Stimulated activated CD4-positive, alpha-beta T cell treated with anti-CD3 and anti-CD28 coated beads, Interleukin-4, amount 100 ng/mL, for 4 hours (primary cell): Measurements from ENCODE around the gene HERC6.
"Not testable (repeated sequence)": the region's sequence is repeated elsewhere in the genome, so short reads cannot be mapped to it uniquely, and the experiment has no call there.

Source experiments
- DNase-seq, 2 experiments: peaks; one replicate each; pipeline ENCODE4 v3.0.0-alpha.2; 2020

HERC6 gene

GRCh38 chr4:88391703-88392102, 13.1 kb downstream of the HERC6 start:
- no peak for DNase-seq

- no peak for DNase-seq
Measured at GRCh38 chr4:88396681-88397080, 18.0 kb downstream of the HERC6 start.

- no peak for DNase-seq
Measured at GRCh38 chr4:88398381-88398780, 19.7 kb downstream of the HERC6 start.

GRCh38 chr4:88409206-88409605, 30.6 kb downstream of the HERC6 start:
- DNase-seq, result no peak

GRCh38 chr4:88409789-88410188, 31.1 kb downstream of the HERC6 start:
- no peak for DNase-seq

- DNase-seq, result no peak
Measured at GRCh38 chr4:88411491-88412096, 32.9 kb downstream of the HERC6 start.

- no peak for DNase-seq
Measured at GRCh38 chr4:88413801-88414200, 35.1 kb downstream of the HERC6 start.

- no peak for DNase-seq
Measured at GRCh38 chr4:88414755-88415154, 36.1 kb downstream of the HERC6 start.

GRCh38 chr4:88415982-88416381, 37.3 kb downstream of the HERC6 start:
- DNase-seq, result no peak

- DNase-seq, result no peak
Measured at GRCh38 chr4:88418411-88418810, 39.8 kb downstream of the HERC6 start.

- no peak for DNase-seq
Measured at GRCh38 chr4:88419874-88420273, 41.2 kb downstream of the HERC6 start.

GRCh38 chr4:88420844-88421243, 42.2 kb downstream of the HERC6 start:
- no peak for DNase-seq

GRCh38 chr4:88422403-88422802, 43.8 kb downstream of the HERC6 start:
- DNase-seq, result no peak

- DNase-seq, result no peak
Measured at GRCh38 chr4:88429401-88429800, 50.7 kb downstream of the HERC6 start.

- DNase-seq, result no peak
Measured at GRCh38 chr4:88435987-88436693, 57.5 kb downstream of the HERC6 start.

GRCh38 chr4:88437873-88438272, 59.2 kb downstream of the HERC6 start:
- DNase-seq, result not testable (repeated sequence)

- no peak for DNase-seq
Measured at GRCh38 chr4:88439161-88439760, 60.6 kb downstream of the HERC6 start.

- DNase-seq, result no peak
Measured at GRCh38 chr4:88440146-88440545, 61.5 kb downstream of the HERC6 start.

- no peak for DNase-seq
Measured at GRCh38 chr4:88441696-88442095, 63.0 kb downstream of the HERC6 start.

- no peak for DNase-seq
Measured at GRCh38 chr4:88442689-88443191, 64.1 kb downstream of the HERC6 start.

- no peak for DNase-seq
Measured at GRCh38 chr4:88443486-88443885, 64.8 kb downstream of the HERC6 start.

- DNase-seq, result no peak
Measured at GRCh38 chr4:88445252-88445651, 66.6 kb downstream of the HERC6 start.

GRCh38 chr4:88446124-88446523, 67.5 kb downstream of the HERC6 start:
- DNase-seq, result no peak
